Activated CD4-positive, alpha-beta T cell treated with anti-CD3 and anti-CD28 coated beads, Interleukin-2, amount 10 ng/mL, durations not matched to agents 7 days and 5 days (primary cell): ENCODE measurements around the gene LENG9. TPM values are rescaled to one million over a fixed set of nuclear protein-coding genes. Genes with fewer than 3 reads are reported as not detected.

Experiments used
- CTCF ChIA-PET: fragments of 350-600 bp; sonication (Branson Sonifier 250); formaldehyde crosslinking; loops from one replicate; lab custom pipeline; 2021; ENCODE audit warnings: antibody characterized with exemption; lab: Charles Lee
- POLR2A ChIA-PET: fragments of 350-600 bp; sonication (Branson Sonifier 250); formaldehyde crosslinking; loops from one replicate; lab custom pipeline; 2021; ENCODE audit warnings: antibody characterized with exemption; lab: Charles Lee
- DNase-seq: peaks from one replicate; pipeline ENCODE4 v3.0.0-alpha.2; 2020
- H3K27ac Mint-ChIP-seq: one replicate; pipeline ENCODE4 v1.8.0; 2021; ENCODE audit warnings: mild to moderate bottlenecking, moderate library complexity, mixed read lengths
- H3K27me3 Mint-ChIP-seq: one replicate; pipeline ENCODE4 v1.8.0; 2021; ENCODE audit warnings: mixed read lengths
- H3K36me3 Mint-ChIP-seq: one replicate; pipeline ENCODE4 v1.8.0; 2021; ENCODE audit warnings: low read depth, mixed read lengths
- H3K4me1 Mint-ChIP-seq: one replicate; pipeline ENCODE4 v1.8.0; 2021; ENCODE audit warnings: mixed read lengths
- H3K4me3 Mint-ChIP-seq: one replicate; pipeline ENCODE4 v1.8.0; 2021; ENCODE audit warnings: mild to moderate bottlenecking, moderate library complexity, mixed read lengths
- H3K9me3 Mint-ChIP-seq: one replicate; pipeline ENCODE4 v1.8.0; 2021; ENCODE audit warnings: mixed read lengths
- total RNA-seq, 2 experiments: library from RNA; stranded (reverse); gene quantifications; one replicate each; pipeline ENCODE4 v1.2.3, GENCODE V29; 2021

The LENG9 gene
- total RNA-seq, 2 experiments from 2014 or later, result 3.8 to 5.4 TPM

GRCh38 chr19:54436628-54437252 lies 26.8 kb downstream of the LENG9 start:
- no peak overlapping the region for H3K27ac Mint-ChIP-seq
- H3K4me3 Mint-ChIP-seq, result no peak overlapping the region
- no peak for DNase-seq
- no peaks in the 10 kb centered on the region for H3K9me3 Mint-ChIP-seq
- H3K4me1 Mint-ChIP-seq, result peaks cover 16% of the 10 kb centered on the region
- POLR2A ChIA-PET, result no interaction called here
- H3K36me3 Mint-ChIP-seq, result peaks cover 6% of the 10 kb centered on the region
- CTCF ChIA-PET, result no interaction called here
- no peaks in the 10 kb centered on the region for H3K27me3 Mint-ChIP-seq

GRCh38 chr19:54436031-54436523 lies 27.5 kb downstream of the LENG9 start:
- Mint-ChIP-seq H3K9me3 (no peaks in the 10 kb centered on the region), H3K27ac (no peak overlapping the region), H3K27me3 (no peaks in the 10 kb centered on the region), H3K36me3 (peaks cover 6% of the 10 kb centered on the region), H3K4me1 (peaks cover 17% of the 10 kb centered on the region), H3K4me3 (no peak overlapping the region)
- DNase-seq, result no peak
- CTCF ChIA-PET, result no interaction called here
- POLR2A ChIA-PET, result no interaction called here

GRCh38 chr19:54435551-54436016 lies 28.0 kb downstream of the LENG9 start:
- Mint-ChIP-seq H3K27me3 (no peaks in the 10 kb centered on the region), H3K4me1 (peaks cover 22% of the 10 kb centered on the region), H3K36me3 (peaks cover 2% of the 10 kb centered on the region), H3K9me3 (no peaks in the 10 kb centered on the region), H3K27ac (no peak overlapping the region), H3K4me3 (no peak overlapping the region)
- ChIA-PET POLR2A (no interaction called here), CTCF (no interaction called here)
- DNase-seq, result no peak

GRCh38 chr19:54434873-54435214 lies 28.7 kb downstream of the LENG9 start:
- Mint-ChIP-seq H3K27ac (no peak overlapping the region), H3K9me3 (no peaks in the 10 kb centered on the region), H3K4me1 (peaks cover 22% of the 10 kb centered on the region), H3K36me3 (peaks cover 1% of the 10 kb centered on the region), H3K27me3 (no peaks in the 10 kb centered on the region), H3K4me3 (no peak overlapping the region)
- POLR2A ChIA-PET, result no interaction called here
- DNase-seq, result no peak
- CTCF ChIA-PET, result no interaction called here

- Mint-ChIP-seq H3K9me3 (no peaks in the 10 kb centered on the region), H3K4me3 (no peak overlapping the region), H3K27ac (no peak overlapping the region), H3K36me3 (peaks cover 1% of the 10 kb centered on the region), H3K4me1 (peaks cover 21% of the 10 kb centered on the region), H3K27me3 (peaks cover 2% of the 10 kb centered on the region)
- DNase-seq, result no peak
- ChIA-PET POLR2A (no interaction called here), CTCF (no interaction called here)
These were observed 29.3 kb downstream of the LENG9 start for GRCh38 chr19:54434112-54434872.

- no peak overlapping the region for H3K4me3 Mint-ChIP-seq
- peaks cover 5% of the 10 kb centered on the region for H3K27me3 Mint-ChIP-seq
- no peaks in the 10 kb centered on the region for H3K9me3 Mint-ChIP-seq
- H3K4me1 Mint-ChIP-seq, result peaks cover 16% of the 10 kb centered on the region
- CTCF ChIA-PET, result no interaction called here
- H3K27ac Mint-ChIP-seq, result no peak overlapping the region
- no peak for DNase-seq
- peaks cover 1% of the 10 kb centered on the region for H3K36me3 Mint-ChIP-seq
- POLR2A ChIA-PET, result interaction anchor here (0.7 kb wide), 1 partner anchor 319 kb away, joined by 6 read pairs; no protein-coding TSS in a partner anchor
These were observed 29.9 kb downstream of the LENG9 start for GRCh38 chr19:54433697-54434096.

- ChIA-PET POLR2A (no interaction called here), CTCF (no interaction called here)
- Mint-ChIP-seq H3K27me3 (peaks cover 5% of the 10 kb centered on the region), H3K36me3 (peaks cover 1% of the 10 kb centered on the region), H3K4me3 (no peak overlapping the region), H3K9me3 (no peaks in the 10 kb centered on the region), H3K4me1 (peaks cover 16% of the 10 kb centered on the region), H3K27ac (no peak overlapping the region)
- DNase-seq, result no peak
These were observed 31.3 kb downstream of the LENG9 start for GRCh38 chr19:54432144-54432738.

- ChIA-PET POLR2A (interaction anchor here (0.6 to 1.1 kb wide), 2 partner anchors 18 to 43 kb away, joined by 3 to 4 read pairs; partner anchors contain the start of gene LENG8), CTCF (interaction anchor here (2.5 kb wide), 1 partner anchor 8 kb away, joined by 6 read pairs; no protein-coding TSS in a partner anchor)
- Mint-ChIP-seq H3K4me3 (no peak overlapping the region), H3K4me1 (peaks cover 14% of the 10 kb centered on the region), H3K9me3 (no peaks in the 10 kb centered on the region), H3K36me3 (no peaks in the 10 kb centered on the region), H3K27me3 (peaks cover 9% of the 10 kb centered on the region), H3K27ac (no peak overlapping the region)
- no peak for DNase-seq
These were observed 32.2 kb downstream of the LENG9 start for GRCh38 chr19:54431255-54431838.

GRCh38 chr19:54430306-54431254 lies 33.0 kb downstream of the LENG9 start:
- peak; percentile 36 for DNase-seq
- Mint-ChIP-seq H3K4me3 (peak overlapping the region; percentile 50), H3K4me1 (peaks cover 14% of the 10 kb centered on the region), H3K36me3 (no peaks in the 10 kb centered on the region), H3K27me3 (peaks cover 9% of the 10 kb centered on the region), H3K27ac (no peak overlapping the region), H3K9me3 (no peaks in the 10 kb centered on the region)
- ChIA-PET POLR2A (interaction anchor here (0.6 to 1.1 kb wide), 2 partner anchors 18 to 42 kb away, joined by 3 to 4 read pairs; partner anchors contain the start of gene LENG8), CTCF (interaction anchor here (1.4 to 2.5 kb wide), 2 partner anchors 9 to 11 kb away, joined by 3 to 6 read pairs; no protein-coding TSS in a partner anchor)

GRCh38 chr19:54429545-54430227 lies 33.9 kb downstream of the LENG9 start:
- Mint-ChIP-seq H3K4me1 (peaks cover 8% of the 10 kb centered on the region), H3K36me3 (no peaks in the 10 kb centered on the region), H3K27ac (no peak overlapping the region), H3K9me3 (no peaks in the 10 kb centered on the region), H3K4me3 (no peak overlapping the region), H3K27me3 (peaks cover 9% of the 10 kb centered on the region)
- no peak for DNase-seq
- ChIA-PET POLR2A (no interaction called here), CTCF (interaction anchor here (1.4 to 2.5 kb wide), 2 partner anchors 10 kb away, joined by 3 to 6 read pairs; no protein-coding TSS in a partner anchor)

- Mint-ChIP-seq H3K36me3 (no peaks in the 10 kb centered on the region), H3K27me3 (peaks cover 9% of the 10 kb centered on the region), H3K4me3 (no peak overlapping the region), H3K9me3 (no peaks in the 10 kb centered on the region), H3K4me1 (peaks cover 6% of the 10 kb centered on the region), H3K27ac (no peak overlapping the region)
- POLR2A ChIA-PET, result no interaction called here
- no peak for DNase-seq
- CTCF ChIA-PET, result interaction anchor here (2.5 kb wide), 1 partner anchor 10 kb away, joined by 6 read pairs; no protein-coding TSS in a partner anchor
These were observed 34.4 kb downstream of the LENG9 start for GRCh38 chr19:54429176-54429495.
